ENCODE data around the gene GIMAP2.

Gene GIMAP2

DNA sequence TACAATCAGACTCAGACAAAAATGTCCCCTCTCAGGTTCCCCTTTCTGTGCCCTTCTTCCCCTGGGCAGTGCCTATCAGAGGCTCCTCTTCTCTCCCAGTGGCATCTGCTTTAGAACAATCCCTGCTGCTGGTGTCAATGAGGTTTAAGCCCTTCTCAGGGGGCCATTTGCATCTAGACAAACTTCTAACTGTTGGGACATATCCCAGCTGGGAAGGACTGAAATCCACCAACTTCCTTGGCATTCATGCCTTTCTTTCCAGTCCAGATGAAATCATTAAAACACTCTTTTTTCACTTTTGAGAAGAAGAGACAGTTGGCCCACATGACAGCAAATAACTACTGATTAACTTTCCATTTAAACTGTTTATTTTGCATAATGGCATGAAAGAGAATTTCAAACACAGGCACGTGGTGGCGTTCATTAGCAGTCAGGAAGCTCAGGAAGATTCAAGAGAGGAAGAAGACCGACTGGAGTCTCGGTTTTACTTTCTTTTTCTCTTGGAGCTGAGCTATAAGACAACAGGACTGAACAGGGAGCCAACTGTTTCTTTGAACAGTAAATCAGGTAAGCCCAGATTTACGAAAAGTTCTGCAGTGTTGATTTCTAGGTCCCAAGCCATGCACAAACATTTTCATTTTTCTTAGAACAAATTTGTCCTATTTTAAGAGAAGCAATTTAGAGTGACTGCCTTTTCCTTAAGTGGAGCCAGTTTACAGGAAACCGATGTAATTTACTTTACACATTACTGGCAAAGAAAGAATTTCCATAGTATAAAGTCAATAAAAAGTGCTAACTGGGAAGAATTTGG, at the start of gene GIMAP2:
GIMAP2 (plus strand) TSS at position 488 of the 811 bp plus-strand sequence. CDS start 1,354 bp downstream, outside the sequence.
- no peak for DNase-seq (ENCODE audit: insufficient read length, low spot score)
- FAIRE-seq = no peak
- TF ChIP-seq, protein P1, sequence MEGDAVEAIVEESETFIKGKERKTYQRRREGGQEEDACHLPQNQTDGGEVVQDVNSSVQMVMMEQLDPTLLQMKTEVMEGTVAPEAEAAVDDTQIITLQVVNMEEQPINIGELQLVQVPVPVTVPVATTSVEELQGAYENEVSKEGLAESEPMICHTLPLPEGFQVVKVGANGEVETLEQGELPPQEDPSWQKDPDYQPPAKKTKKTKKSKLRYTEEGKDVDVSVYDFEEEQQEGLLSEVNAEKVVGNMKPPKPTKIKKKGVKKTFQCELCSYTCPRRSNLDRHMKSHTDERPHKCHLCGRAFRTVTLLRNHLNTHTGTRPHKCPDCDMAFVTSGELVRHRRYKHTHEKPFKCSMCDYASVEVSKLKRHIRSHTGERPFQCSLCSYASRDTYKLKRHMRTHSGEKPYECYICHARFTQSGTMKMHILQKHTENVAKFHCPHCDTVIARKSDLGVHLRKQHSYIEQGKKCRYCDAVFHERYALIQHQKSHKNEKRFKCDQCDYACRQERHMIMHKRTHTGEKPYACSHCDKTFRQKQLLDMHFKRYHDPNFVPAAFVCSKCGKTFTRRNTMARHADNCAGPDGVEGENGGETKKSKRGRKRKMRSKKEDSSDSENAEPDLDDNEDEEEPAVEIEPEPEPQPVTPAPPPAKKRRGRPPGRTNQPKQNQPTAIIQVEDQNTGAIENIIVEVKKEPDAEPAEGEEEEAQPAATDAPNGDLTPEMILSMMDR (IDR thresholded peaks at IDR 0.05; ENCODE audit: insufficient read depth, missing control alignments) = no peak

- TF ChIP-seq, protein P1 (IDR thresholded peaks at IDR 0.05; ENCODE audit: insufficient read depth, missing control alignments) = no peak
- DNase-seq (ENCODE audit: insufficient read length, low spot score) = no peak
- FAIRE-seq = no peak
Observed at GRCh38 chr7:150641854-150642253, 43.7 kb upstream of the GIMAP2 start.

DNA sequence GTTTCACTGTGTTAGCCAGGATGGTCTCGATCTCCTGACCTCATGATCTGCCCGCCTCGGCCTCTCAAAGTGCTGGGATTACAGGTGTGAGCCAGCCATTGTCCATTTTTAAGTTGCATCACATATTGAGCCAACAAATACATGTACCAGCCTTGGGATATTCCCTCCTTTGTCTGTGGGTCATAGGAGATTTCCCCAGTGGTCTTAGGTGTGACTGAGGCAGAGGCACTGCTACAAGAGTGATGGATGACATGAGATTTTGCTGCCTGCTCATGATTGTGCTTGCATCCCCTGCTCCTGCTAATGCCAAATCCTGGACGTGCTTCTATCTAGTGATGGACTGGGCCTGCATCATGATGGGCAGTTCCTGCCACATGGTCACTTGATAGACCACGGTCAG, 42.6 kb upstream of the GIMAP2 start:
- DNase-seq (ENCODE audit: insufficient read length, low spot score) = no peak
- no peak for FAIRE-seq
- TF ChIP-seq, protein P1 (IDR thresholded peaks at IDR 0.05; ENCODE audit: insufficient read depth, missing control alignments) = no peak

DNA sequence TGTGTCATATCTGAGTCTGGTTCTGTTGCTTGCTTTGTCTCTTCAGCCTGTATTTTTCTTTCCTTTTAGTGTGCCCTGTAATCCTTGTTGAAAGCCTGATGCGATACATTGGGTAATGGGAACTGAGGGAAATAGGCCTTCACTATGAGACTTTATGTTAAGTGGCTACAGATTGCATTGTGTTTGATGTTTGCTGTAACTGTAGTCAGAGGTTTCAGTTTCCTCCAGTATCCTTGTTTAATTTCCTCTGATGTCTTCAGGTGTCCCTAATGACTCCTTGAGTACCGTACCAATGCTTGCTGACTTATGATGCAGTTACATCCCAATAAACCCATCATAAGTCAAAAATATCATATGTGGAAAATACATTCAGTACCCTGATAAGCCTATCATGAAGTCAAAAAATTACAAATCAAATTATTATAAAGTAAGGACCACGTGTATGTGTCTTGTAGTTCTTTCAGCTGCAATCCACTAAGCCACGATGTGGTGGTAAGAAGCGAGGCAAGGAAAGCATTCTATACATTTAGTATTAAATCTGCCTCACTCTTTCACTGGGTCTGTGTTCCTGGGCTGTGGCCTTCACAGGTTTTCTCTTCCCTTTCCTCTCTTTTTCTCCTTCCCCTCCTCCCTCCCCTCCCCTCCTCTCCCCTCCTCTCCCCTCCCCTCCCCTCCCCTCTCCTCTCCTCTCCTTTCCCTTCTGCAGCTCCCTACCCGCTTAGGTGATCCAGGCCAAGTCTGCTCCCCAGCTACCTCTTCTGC, 40.1 kb upstream of the GIMAP2 start:
- TF ChIP-seq, protein P1 (IDR thresholded peaks at IDR 0.05; ENCODE audit: insufficient read depth, missing control alignments) = no peak
- DNase-seq (ENCODE audit: insufficient read length, low spot score) (no peak), FAIRE-seq (no peak)

DNA sequence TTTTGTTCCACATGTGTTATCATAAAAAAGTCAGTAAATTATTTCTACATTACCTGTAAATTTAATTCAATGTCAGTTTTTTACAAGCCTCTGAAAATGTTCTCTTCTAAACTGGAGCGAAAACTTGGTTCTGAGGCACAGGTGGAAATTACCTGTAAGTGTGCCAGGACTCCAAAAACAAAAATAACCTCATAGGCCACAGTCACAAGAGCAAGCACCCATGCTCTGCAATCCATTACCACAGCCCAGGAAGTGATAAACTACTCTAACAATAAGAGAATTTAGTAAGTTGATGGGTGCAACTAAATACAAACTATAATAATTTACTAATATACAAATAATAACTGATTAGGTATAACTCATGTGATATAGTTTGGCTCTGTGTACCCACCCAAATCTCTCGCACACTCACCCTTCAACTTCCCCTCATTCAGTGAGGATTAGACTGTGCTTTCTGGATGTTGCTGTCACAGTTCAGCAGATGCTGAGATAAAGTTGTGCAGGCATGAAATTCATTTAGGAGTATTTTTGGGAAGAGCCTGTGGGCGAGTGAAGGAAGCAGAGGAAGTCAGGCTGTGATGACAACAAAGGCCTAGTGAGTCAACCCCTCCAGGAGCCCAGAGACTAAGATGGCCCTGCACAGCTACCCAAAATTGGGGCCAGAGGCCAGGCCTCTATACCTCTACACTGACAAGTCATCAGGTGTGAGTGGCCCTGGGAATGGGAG, 37.0 kb upstream of the GIMAP2 start:
- TF ChIP-seq, protein P1 (IDR thresholded peaks at IDR 0.05; ENCODE audit: insufficient read depth, missing control alignments) = no peak
- FAIRE-seq = no peak
- DNase-seq (ENCODE audit: insufficient read length, low spot score) = no peak

GRCh38 chr7:150649080-150649385, 36.5 kb upstream of the GIMAP2 start:
- no peak for FAIRE-seq
- TF ChIP-seq, protein P1 (IDR thresholded peaks at IDR 0.05; ENCODE audit: insufficient read depth, missing control alignments) = no peak

More at GRCh38 chr7:150649080-150649385, 36.5 kb upstream of the GIMAP2 start:
- no peak for DNase-seq (ENCODE audit: insufficient read length, low spot score)
